Keratinocyte (primary cell): ENCODE data around the gene FAM83D. TPM values are rescaled to one million over a fixed set of nuclear protein-coding genes. Genes with fewer than 3 reads are reported as not detected.

ENCODE experiments used
- DNase-seq: peaks from one replicate; pipeline ENCODE4 v3.0.0-alpha.2; 2011; ENCODE audit warnings: low read depth, missing footprints, low spot score
- FAIRE-seq: peaks from 2 replicates; lab custom pipeline; 2011; peaks lifted over from hg19 to GRCh38; lab: Jason Lieb, UNC
- H2AFZ ChIP-seq: 2 replicates; pipeline ENCODE4 v1.6.0; 2012; ENCODE audit warnings: low read length, control low read depth, inconsistent platforms; ENCODE audit not compliant: control insufficient read depth
- H3K27ac ChIP-seq: 2 replicates; pipeline ENCODE4 v1.5.1; 2011; ENCODE audit warnings: low read length; ENCODE audit not compliant: control insufficient read depth, insufficient read depth
- H3K27me3 ChIP-seq: 3 replicates; pipeline ENCODE4 v1.6.0; 2011; ENCODE audit warnings: low read length; ENCODE audit not compliant: control insufficient read depth, insufficient read depth; ENCODE audit errors: extremely low read depth
- H3K36me3 ChIP-seq, 2 experiments: 2 replicates in 1 of 2; 3 replicates in 1 of 2; pipeline ENCODE4 v1.5.1; 2011; ENCODE audit warnings: low read length in 2 of 2, mild to moderate bottlenecking in 1 of 2; ENCODE audit not compliant: control insufficient read depth in 2 of 2, insufficient read depth in 2 of 2; ENCODE audit errors: extremely low read depth in 1 of 2
- H3K4me1 ChIP-seq: 3 replicates; pipeline ENCODE4 v1.5.1; 2011; ENCODE audit warnings: low read length; ENCODE audit not compliant: control insufficient read depth, insufficient read depth; ENCODE audit errors: extremely low read depth
- H3K4me2 ChIP-seq: 3 replicates; pipeline ENCODE4 v1.6.0; 2011; ENCODE audit warnings: low read depth, low read length; ENCODE audit not compliant: control insufficient read depth, insufficient read depth; ENCODE audit errors: extremely low read depth
- H3K4me3 ChIP-seq, 3 experiments: fragments of 200-600 bp in 1 of 3; sonication (generic) in 1 of 3; 2 replicates in 2 of 3; 3 replicates in 1 of 3; pipeline ENCODE4 v1.5.1; 2011 to 2016; ENCODE audit warnings: low read length in 3 of 3, mild to moderate bottlenecking in 3 of 3, control low read depth in 2 of 3, inconsistent platforms in 1 of 3, low read depth in 1 of 3, mixed read lengths in 1 of 3, mixed run types in 1 of 3, moderate library complexity in 1 of 3; ENCODE audit not compliant: control insufficient read depth in 2 of 3, insufficient read depth in 2 of 3; ENCODE audit errors: extremely low read depth in 1 of 3
- H3K79me2 ChIP-seq: 2 replicates; pipeline ENCODE4 v1.6.0; 2012; ENCODE audit warnings: low read length; ENCODE audit not compliant: control insufficient read depth, insufficient read depth
- H3K9ac ChIP-seq: 3 replicates; pipeline ENCODE4 v1.6.0; 2011; ENCODE audit warnings: low read length; ENCODE audit not compliant: control insufficient read depth, insufficient read depth; ENCODE audit errors: extremely low read depth
- H3K9me1 ChIP-seq: 3 replicates; pipeline ENCODE4 v1.6.0; 2011; ENCODE audit warnings: low read length; ENCODE audit not compliant: control insufficient read depth, insufficient read depth; ENCODE audit errors: extremely low read depth
- H3K9me3 ChIP-seq: 2 replicates; pipeline ENCODE4 v1.5.1; 2012; ENCODE audit warnings: low read depth, low read length; ENCODE audit not compliant: control insufficient read depth
- H4K20me1 ChIP-seq: 3 replicates; pipeline ENCODE4 v1.6.0; 2011; ENCODE audit warnings: low read length; ENCODE audit not compliant: control insufficient read depth, insufficient read depth; ENCODE audit errors: extremely low read depth
- CTCF ChIP-seq, 3 experiments: IDR thresholded peaks in 1 of 3; conservative IDR thresholded peaks in 1 of 3; optimal IDR thresholded peaks in 1 of 3; 2 replicates in 2 of 3; 3 replicates in 1 of 3; pipeline versions ENCODE3 to v1.5.1; 2011; ENCODE audit warnings: low read length in 3 of 3, mild to moderate bottlenecking in 3 of 3, moderate library complexity in 2 of 3, control low read depth in 1 of 3, inconsistent platforms in 1 of 3; ENCODE audit not compliant: insufficient read depth in 2 of 3; ENCODE audit errors: extremely low read depth in 1 of 3
- EZH2 ChIP-seq: IDR thresholded peaks from one replicate; pipeline ENCODE4 v1.6.1; 2012; ENCODE audit warnings: inconsistent platforms, mild to moderate bottlenecking, low read length, moderate library complexity
- dilution Hi-C: fragments of 300-500 bp; cut with MboI; formaldehyde crosslinking; loops from one replicate; pipeline ENCODE4 v1.7.0; 2020; ENCODE audit warnings: low sequenced_read_pairs; ENCODE audit not compliant: extremely low pct_ligation_motif_present
- polyA plus RNA-seq, 5 experiments: library from polyadenylated mRNA; depleted of rRNA in 3 of 5; stranded (reverse) in 3 of 5; stranded (forward) in 1 of 5; unstranded in 1 of 5; fragments of >200 nt; gene quantifications; 1 replicate in 1 of 5; 2 replicates in 3 of 5; 3 replicates in 1 of 5; pipeline versions ENCODE4 v1.2.1 to v1.2.3, GENCODE V29; 2011 to 2012; ENCODE audit warnings: missing spikeins in 2 of 5, low read depth in 1 of 5, low replicate concordance in 1 of 5

The FAM83D gene
- polyA plus RNA-seq, 1 donor (not counting 4 experiments of a cell fraction or from before 2014, with no cell fraction given) = 32.1 TPM

- TF ChIP-seq CTCF (optimal IDR thresholded peaks at IDR 0.05 in 1 of 3, IDR thresholded peaks at IDR 0.05 in 1 of 3, conservative IDR thresholded peaks at IDR 0.05 in 1 of 3; ENCODE audit: extremely low read depth in 1 of 3, insufficient read depth in 2 of 3, low read length in 3 of 3) = no peak
- Histone ChIP-seq H3K9ac (no peak overlapping the region), H3K27me3 (peaks cover 3% of the 10 kb centered on the region), H3K9me3 (no peaks in the 10 kb centered on the region), H3K9me1 (no peaks in the 10 kb centered on the region), H3K4me2 (no peak overlapping the region), H3K4me1 (no peaks in the 10 kb centered on the region), H3K27ac (no peak overlapping the region), H3K4me3 (no peak overlapping the region), H3K79me2 (no peaks in the 10 kb centered on the region), H4K20me1 (no peaks in the 10 kb centered on the region), H3K36me3 (no peaks in the 10 kb centered on the region), H2AFZ (no peak overlapping the region)
- no peak for DNase-seq
- FAIRE-seq = no peak
- dilution Hi-C loops = no loop called here
Observed at GRCh38 chr20:38881806-38882440, 44.3 kb upstream of the FAM83D start.

GRCh38 chr20:38882600-38882999, 43.6 kb upstream of the FAM83D start:
- H3K27ac ChIP-seq = no peak overlapping the region
- no peak overlapping the region for H3K4me2 ChIP-seq
- TF ChIP-seq CTCF (optimal IDR thresholded peaks at IDR 0.05 in 1 of 3, IDR thresholded peaks at IDR 0.05 in 1 of 3, conservative IDR thresholded peaks at IDR 0.05 in 1 of 3; ENCODE audit: extremely low read depth in 1 of 3, insufficient read depth in 2 of 3, low read length in 3 of 3) (no peak), EZH2 (no peak)
- peaks cover 3% of the 10 kb centered on the region for H3K27me3 ChIP-seq
- no peak for DNase-seq
- H3K9ac ChIP-seq = no peak overlapping the region
- FAIRE-seq = no peak
- no peaks in the 10 kb centered on the region for H3K36me3 ChIP-seq
- H2AFZ ChIP-seq = no peak overlapping the region
- H4K20me1 ChIP-seq = no peaks in the 10 kb centered on the region
- H3K4me3 ChIP-seq = no peak overlapping the region
- dilution Hi-C loops = no loop called here
- no peaks in the 10 kb centered on the region for H3K4me1 ChIP-seq
- H3K79me2 ChIP-seq = no peaks in the 10 kb centered on the region
- H3K9me1 ChIP-seq = no peaks in the 10 kb centered on the region
- H3K9me3 ChIP-seq = no peaks in the 10 kb centered on the region
